ENCODE results near the gene CAMKK1.
"Not testable (repeated sequence)": the region's sequence is repeated elsewhere in the genome, so short reads cannot be mapped to it uniquely, and the experiment has no call there.

Gene CAMKK1

GRCh38 chr17:3844556-3844955 lies 48.3 kb downstream of the CAMKK1 start:
- not testable (repeated sequence) for DNase-seq

DNA sequence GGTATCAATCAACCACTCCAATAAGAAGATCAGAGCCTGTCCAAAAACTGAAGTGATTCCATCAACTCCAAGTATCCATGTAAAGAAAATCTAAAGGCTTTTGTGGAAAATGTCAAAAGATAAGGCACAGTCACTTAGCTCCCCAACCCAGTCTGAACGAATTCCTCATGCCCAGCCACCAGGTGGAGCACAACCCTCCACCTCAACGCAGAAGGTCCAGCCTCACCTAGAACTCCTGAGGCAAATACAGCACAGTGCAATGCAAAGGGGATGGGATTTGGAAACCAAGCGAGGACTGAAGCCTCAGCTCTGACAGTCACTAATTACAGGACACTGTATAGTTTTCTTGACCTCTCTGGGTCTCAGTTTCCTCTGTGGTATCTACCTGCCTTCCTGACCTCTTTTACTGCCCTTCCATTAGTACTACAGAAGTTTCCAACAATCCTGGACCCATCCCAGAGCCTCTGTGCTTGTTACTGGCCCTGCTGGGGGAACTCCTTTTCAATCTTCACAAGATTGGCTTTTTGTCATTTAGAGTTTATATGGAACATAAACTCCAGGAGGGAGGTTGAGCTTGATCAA lies 48.8 kb downstream of the CAMKK1 start:
- peak in 1 of 3 experiments; percentile 11 for DNase-seq

- DNase-seq: no peak
Observed at GRCh38 chr17:3838206-3838605, 54.6 kb downstream of the CAMKK1 start.

GRCh38 chr17:3836551-3836950 lies 56.3 kb downstream of the CAMKK1 start:
- DNase-seq: no peak

DNA sequence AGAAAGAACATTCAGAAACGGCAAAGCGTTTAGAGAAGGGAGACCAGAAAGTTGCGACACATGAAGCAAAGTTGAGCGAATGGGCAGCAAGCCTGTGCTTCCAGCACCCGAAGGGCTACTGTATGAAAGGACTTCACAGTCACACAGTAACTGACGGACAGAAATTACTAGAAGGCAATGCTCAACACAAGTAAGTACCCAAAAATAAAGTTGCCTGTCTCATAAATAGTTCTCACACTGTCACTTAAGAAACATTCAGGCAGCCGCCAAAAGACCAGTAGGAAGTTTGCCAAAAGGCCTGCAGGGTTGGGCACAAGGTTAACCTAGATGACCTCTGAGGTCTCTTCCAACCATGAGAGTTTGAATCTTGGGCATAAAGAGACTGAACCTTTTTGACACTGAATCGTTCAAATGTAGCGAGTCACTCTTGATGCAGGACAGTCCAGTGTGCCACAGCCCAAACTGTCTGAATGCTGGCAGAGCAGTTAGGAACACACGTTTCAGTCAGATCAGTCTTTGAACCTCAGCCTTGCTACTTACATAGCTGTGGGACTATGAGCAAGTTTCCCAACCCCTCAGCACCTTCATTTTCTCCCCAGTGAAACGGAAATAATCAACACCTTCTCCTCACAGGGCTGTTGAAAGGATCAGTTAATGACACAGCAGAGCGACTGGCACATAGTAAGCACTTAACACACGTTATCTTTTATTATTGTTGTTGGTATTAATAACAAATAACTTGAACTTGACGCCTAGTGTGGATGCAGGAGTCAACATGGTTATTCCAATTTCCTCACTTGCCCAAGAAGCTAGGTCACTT lies 57.2 kb downstream of the CAMKK1 start:
- DNase-seq: no peak

GRCh38 chr17:3834811-3835210 lies 58.0 kb downstream of the CAMKK1 start:
- no peak for DNase-seq

- no peak for DNase-seq
Observed at GRCh38 chr17:3828852-3829232, 64.0 kb downstream of the CAMKK1 start.

- DNase-seq: no peak
Observed at GRCh38 chr17:3828151-3828851, 64.6 kb downstream of the CAMKK1 start.

GRCh38 chr17:3827124-3827773 lies 65.6 kb downstream of the CAMKK1 start:
- DNase-seq: peak in 2 of 3 experiments; percentile 20 to 42

DNA sequence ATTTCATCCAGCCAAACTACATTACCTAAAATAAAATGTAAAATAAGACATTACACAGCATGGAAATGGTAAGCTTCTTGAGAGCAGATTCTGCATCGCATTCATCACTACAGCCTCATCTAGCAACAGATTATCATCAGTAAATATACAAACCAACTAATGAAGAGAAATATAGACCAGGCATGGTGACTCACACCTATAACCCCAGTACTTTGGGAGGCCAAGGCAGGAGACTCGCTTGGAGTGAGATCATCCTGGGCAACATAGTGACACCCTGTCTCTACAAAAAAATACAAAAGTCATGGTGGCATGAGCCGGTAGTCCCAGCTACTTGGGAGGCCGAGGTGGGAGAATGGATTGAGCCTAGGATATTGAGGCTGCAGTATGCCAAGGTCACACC lies 66.7 kb downstream of the CAMKK1 start:
- DNase-seq: no peak

- no peak for DNase-seq
Observed at GRCh38 chr17:3821101-3821500, 71.8 kb downstream of the CAMKK1 start.

DNA sequence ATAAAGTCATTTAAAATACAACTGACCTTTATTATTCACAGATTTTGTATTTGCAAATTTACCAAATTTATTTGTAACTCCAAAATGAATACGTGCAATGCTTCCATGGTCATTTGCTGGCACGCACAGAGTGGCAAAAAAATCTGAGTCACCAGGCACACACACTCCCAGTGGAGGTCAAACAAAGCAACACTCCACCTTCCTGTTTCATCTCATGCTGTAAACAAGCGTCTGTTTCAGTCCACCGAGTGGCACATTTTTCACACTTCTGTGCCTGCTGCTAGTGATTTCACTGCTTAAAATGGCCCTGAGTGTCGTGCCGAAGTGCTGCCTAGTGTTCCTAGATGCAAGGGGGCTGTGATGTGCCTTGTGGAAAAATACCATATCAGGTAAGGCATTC lies 74.1 kb downstream of the CAMKK1 start:
- DNase-seq: no peak

DNA sequence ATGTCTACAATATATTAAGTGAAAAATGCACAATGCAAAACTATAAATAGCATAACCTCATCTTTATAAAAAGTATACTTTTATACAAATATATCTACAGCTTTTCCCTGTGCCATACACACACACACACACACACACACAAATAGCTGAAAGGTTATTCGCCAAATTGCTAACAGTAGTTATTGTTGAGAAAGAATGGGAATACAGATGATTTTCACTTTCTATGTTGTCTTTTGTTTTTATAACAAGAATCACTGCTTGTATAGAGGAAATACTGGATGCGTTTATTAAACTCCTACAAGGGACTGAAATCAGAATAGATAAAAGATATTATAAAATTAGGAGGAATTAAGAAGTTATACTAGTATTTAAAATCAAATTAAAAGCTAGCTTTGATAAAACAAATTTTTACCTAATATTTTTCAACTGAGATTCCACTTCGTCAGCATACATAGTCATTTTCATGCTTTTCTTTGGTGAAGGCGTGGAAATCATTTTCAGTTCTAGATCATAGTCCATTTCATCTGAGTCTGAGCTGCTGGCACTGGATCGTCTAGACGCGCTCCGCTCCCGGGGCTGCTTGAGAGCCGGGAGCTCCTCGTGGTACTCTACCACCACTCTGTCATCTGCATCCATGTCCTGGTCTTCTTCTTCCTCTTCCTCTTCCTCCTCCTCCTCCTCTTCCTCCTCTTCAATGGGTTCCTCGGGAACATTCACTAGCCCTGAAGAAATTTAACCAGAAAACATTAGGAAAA lies 74.8 kb downstream of the CAMKK1 start:
- no peak for DNase-seq

GRCh38 chr17:3815925-3816324 lies 76.9 kb downstream of the CAMKK1 start:
- no peak for DNase-seq

- no peak for DNase-seq
Observed at GRCh38 chr17:3815122-3815521, 77.7 kb downstream of the CAMKK1 start.

- DNase-seq: no peak
Observed at GRCh38 chr17:3814361-3814760, 78.5 kb downstream of the CAMKK1 start.

DNA sequence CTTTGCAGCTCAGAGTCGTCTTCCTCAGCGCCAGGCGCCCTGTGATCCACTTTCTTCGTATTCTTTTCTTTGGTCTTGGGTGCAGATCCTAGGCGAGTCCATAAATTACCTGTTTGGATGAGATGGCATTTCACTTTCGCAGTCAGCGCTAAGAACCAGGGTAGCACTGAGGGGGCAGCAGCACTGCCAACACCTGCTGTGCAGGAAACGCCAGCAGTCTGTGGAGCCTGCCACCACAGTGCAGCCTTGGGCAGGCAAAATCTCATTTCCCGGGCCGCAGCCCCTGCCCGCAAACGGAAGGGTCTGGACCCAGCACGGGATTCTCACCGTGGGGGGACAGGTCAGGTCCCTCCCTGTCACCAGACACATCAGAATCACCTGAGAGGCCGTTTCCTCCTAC lies 79.7 kb downstream of the CAMKK1 start:
- DNase-seq: no peak

- DNase-seq: no peak
Observed at GRCh38 chr17:3812771-3813170, 80.1 kb downstream of the CAMKK1 start.

- DNase-seq: no peak
Observed at GRCh38 chr17:3812284-3812683, 80.6 kb downstream of the CAMKK1 start.

All from NCI-H1417 (cell line).